GM12865 (cell line): ENCODE data around the gene BRD1.

Experiments used
- DNase-seq: peaks from one replicate; pipeline ENCODE4 v3.0.0; 2010; ENCODE audit warnings: low read depth
- H3K4me3 ChIP-seq: 2 replicates; pipeline ENCODE4 v1.5.1; 2011; ENCODE audit warnings: mild to moderate bottlenecking, low read depth, low read length, control low read depth
- TF ChIP-seq, protein P1 (sequence below): IDR thresholded peaks from 2 replicates; pipeline ENCODE4 v1.5.1; 2011; ENCODE audit warnings: low read length, control low read depth, low read depth, inconsistent platforms; ENCODE audit not compliant: insufficient read depth; ENCODE audit errors: missing control alignments

BRD1 gene

GRCh38 chr22:49761836-49762235 lies 65.8 kb downstream of the BRD1 start:
- H3K4me3 ChIP-seq = no peak overlapping the region
- TF ChIP-seq, protein P1, sequence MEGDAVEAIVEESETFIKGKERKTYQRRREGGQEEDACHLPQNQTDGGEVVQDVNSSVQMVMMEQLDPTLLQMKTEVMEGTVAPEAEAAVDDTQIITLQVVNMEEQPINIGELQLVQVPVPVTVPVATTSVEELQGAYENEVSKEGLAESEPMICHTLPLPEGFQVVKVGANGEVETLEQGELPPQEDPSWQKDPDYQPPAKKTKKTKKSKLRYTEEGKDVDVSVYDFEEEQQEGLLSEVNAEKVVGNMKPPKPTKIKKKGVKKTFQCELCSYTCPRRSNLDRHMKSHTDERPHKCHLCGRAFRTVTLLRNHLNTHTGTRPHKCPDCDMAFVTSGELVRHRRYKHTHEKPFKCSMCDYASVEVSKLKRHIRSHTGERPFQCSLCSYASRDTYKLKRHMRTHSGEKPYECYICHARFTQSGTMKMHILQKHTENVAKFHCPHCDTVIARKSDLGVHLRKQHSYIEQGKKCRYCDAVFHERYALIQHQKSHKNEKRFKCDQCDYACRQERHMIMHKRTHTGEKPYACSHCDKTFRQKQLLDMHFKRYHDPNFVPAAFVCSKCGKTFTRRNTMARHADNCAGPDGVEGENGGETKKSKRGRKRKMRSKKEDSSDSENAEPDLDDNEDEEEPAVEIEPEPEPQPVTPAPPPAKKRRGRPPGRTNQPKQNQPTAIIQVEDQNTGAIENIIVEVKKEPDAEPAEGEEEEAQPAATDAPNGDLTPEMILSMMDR = no peak
- DNase-seq = no peak

- H3K4me3 ChIP-seq = no peak overlapping the region; the same call in none of the 2 replicates
These were observed 66.8 kb downstream of the BRD1 start for GRCh38 chr22:49760630-49761571.

DNA sequence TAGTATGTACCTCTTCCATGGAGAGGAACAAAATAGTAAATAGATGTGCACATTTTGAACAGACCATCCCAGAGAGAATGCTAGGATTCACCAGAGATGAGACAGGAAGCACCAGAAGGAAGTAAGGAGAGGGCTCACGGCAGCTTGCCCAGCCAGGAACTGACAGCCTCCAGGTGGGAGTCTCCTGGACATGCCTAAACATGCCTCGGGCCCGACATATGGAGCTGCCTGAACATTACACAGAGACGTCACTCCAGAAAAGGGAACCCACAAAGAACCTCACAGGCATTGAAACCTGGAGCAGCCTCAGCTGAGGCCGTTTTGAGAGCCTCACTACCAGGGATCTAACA lies 67.4 kb downstream of the BRD1 start:
- H3K4me3 ChIP-seq = no peak overlapping the region
- peak; percentile 64 for DNase-seq
- TF ChIP-seq, protein P1 = no peak

More at GRCh38 chr22:49760630-49761571, 66.8 kb downstream of the BRD1 start:
- TF ChIP-seq, protein P1 = no peak
- peak; percentile 86 for DNase-seq

DNA sequence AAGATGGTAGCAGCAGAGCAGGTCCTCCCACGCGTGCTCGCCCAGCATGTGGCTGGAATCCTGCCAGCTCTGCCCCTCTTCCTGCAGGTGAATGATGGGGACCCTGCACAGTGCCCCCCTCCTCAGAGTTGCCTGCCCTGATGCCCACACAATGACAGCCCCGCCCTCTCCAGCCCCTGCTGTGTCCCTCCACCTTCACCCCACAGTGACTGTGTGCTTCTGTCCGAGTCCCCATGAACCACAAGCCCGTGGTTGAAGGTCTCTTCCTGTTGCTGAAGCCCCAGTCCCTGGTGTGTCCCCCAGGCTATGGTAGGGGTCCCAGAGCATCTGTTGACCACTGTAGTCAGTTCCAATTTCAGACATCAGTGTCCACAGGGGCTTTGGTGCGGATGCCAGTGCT lies 71.0 kb downstream of the BRD1 start:
- no peak overlapping the region for H3K4me3 ChIP-seq
- DNase-seq = no peak
- TF ChIP-seq, protein P1 = no peak

DNA sequence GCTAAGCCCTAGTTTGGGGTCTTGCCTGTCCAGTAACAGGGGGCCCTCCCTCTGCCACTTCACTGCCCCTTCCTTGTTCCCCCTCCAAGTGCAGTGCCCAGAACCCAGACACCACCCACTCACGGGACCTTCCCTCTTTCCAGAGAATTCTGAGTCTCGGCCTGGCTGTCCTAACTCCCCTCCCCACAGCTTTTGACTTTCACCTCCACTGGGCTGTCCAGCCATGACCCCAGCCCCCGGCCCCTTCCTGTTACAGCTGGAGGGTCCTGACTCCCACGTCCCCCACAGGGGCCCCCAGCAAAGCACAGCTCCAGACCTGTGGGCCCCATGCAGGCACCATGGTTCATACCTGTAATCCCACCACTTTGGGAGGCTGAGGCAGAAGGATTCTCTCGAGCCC lies 71.5 kb downstream of the BRD1 start:
- no peak for DNase-seq
- TF ChIP-seq, protein P1 = no peak
- no peak overlapping the region for H3K4me3 ChIP-seq

- DNase-seq = no peak
- TF ChIP-seq, protein P1 = no peak
- no peak overlapping the region for H3K4me3 ChIP-seq
These were observed 72.1 kb downstream of the BRD1 start for GRCh38 chr22:49755631-49756001.
